ENCODE measurements around the gene NRXN2. TPM values are rescaled to one million over a fixed set of nuclear protein-coding genes. Genes with fewer than 3 reads are reported as not detected.

NRXN2 gene
- total RNA-seq, 1 donor from 2014 or later = not detected

- DNase-seq (ENCODE audit: low read depth) (no peak), FAIRE-seq (no peak)
- no peaks in the 10 kb centered on the region for H3K27me3 ChIP-seq (ENCODE audit: control insufficient read depth, insufficient read depth, low read length)
- H3K36me3 ChIP-seq (ENCODE audit: control insufficient read depth, insufficient read depth, low read length) = peaks cover 74% of the 10 kb centered on the region
- H3K4me3 ChIP-seq (ENCODE audit: low read depth, low read length) = no peak overlapping the region
- TF ChIP-seq CTCF (IDR thresholded peaks at IDR 0.05; ENCODE audit: insufficient read depth, low read length, severe bottlenecking) = no peak
Measured at GRCh38 chr11:64768300-64768694, 45.3 kb upstream of the NRXN2 start.

- Histone ChIP-seq H3K36me3 (ENCODE audit: control insufficient read depth, insufficient read depth, low read length) (peaks cover 70% of the 10 kb centered on the region), H3K4me3 (ENCODE audit: low read depth, low read length) (no peak overlapping the region), H3K27me3 (ENCODE audit: control insufficient read depth, insufficient read depth, low read length) (no peaks in the 10 kb centered on the region)
- peak; percentile 82 for TF ChIP-seq CTCF (IDR thresholded peaks at IDR 0.05; ENCODE audit: insufficient read depth, low read length, severe bottlenecking)
- FAIRE-seq = no peak
- peak; percentile 37 for DNase-seq (ENCODE audit: low read depth)
Measured at GRCh38 chr11:64767344-64768299, 44.6 kb upstream of the NRXN2 start.

GRCh38 chr11:64766881-64767280, 43.9 kb upstream of the NRXN2 start:
- H3K36me3 ChIP-seq (ENCODE audit: control insufficient read depth, insufficient read depth, low read length) = peaks cover 65% of the 10 kb centered on the region

GRCh38 chr11:64765851-64766665, 43.1 kb upstream of the NRXN2 start:
- DNase-seq (ENCODE audit: low read depth) (no peak), FAIRE-seq (no peak)
- Histone ChIP-seq H3K36me3 (ENCODE audit: control insufficient read depth, insufficient read depth, low read length) (peaks cover 60% of the 10 kb centered on the region), H3K4me3 (ENCODE audit: low read depth, low read length) (no peak overlapping the region), H3K27me3 (ENCODE audit: control insufficient read depth, insufficient read depth, low read length) (no peaks in the 10 kb centered on the region)
- no peak for TF ChIP-seq CTCF (IDR thresholded peaks at IDR 0.05; ENCODE audit: insufficient read depth, low read length, severe bottlenecking)

More at GRCh38 chr11:64766881-64767280, 43.9 kb upstream of the NRXN2 start:
- no peak for TF ChIP-seq CTCF (IDR thresholded peaks at IDR 0.05; ENCODE audit: insufficient read depth, low read length, severe bottlenecking)
- FAIRE-seq = no peak
- H3K4me3 ChIP-seq (ENCODE audit: low read depth, low read length) = no peak overlapping the region
- no peak for DNase-seq (ENCODE audit: low read depth)
- no peaks in the 10 kb centered on the region for H3K27me3 ChIP-seq (ENCODE audit: control insufficient read depth, insufficient read depth, low read length)

- H3K27me3 ChIP-seq (ENCODE audit: control insufficient read depth, insufficient read depth, low read length) = no peaks in the 10 kb centered on the region
- peak; percentile 20 for TF ChIP-seq CTCF (IDR thresholded peaks at IDR 0.05; ENCODE audit: insufficient read depth, low read length, severe bottlenecking)
- DNase-seq (ENCODE audit: low read depth) = no peak
- no peak for FAIRE-seq
- H3K4me3 ChIP-seq (ENCODE audit: low read depth, low read length) = no peak overlapping the region
- H3K36me3 ChIP-seq (ENCODE audit: control insufficient read depth, insufficient read depth, low read length) = peaks cover 54% of the 10 kb centered on the region
Measured at GRCh38 chr11:64765291-64765850, 42.4 kb upstream of the NRXN2 start.

Data from bronchial epithelial cell (primary cell).